GM12878 (cell line): Measurements from ENCODE around the gene RETREG2. TPM values are rescaled to one million over a fixed set of nuclear protein-coding genes. Genes with fewer than 3 reads are reported as not detected.

ENCODE experiments used
- FOS ChIP-seq: IDR thresholded peaks from 3 replicates; pipeline ENCODE4 v1.6.1; 2011; ENCODE audit warnings: borderline replicate concordance; ENCODE audit not compliant: insufficient read length; ENCODE audit errors: extremely low read depth
- IKZF1 ChIP-seq: fragments of 450-650 bp; conservative IDR thresholded peaks from 2 replicates; pipeline ENCODE4 v1.6.1; 2017; ENCODE audit warnings: antibody characterized with exemption, mild to moderate bottlenecking
- SIN3A ChIP-seq: IDR thresholded peaks from 2 replicates; pipeline ENCODE4 v1.6.1; 2012; ENCODE audit warnings: low read depth, low read length, improper control_type of control experiment
- YY1 ChIP-seq: IDR thresholded peaks from 2 replicates; pipeline ENCODE4 v1.6.1; 2011; ENCODE audit warnings: low read depth, mild to moderate bottlenecking, low read length
- polyA plus RNA-seq, 11 experiments: library from polyadenylated mRNA; depleted of rRNA in 4 of 11; unstranded in 6 of 11; stranded (reverse) in 5 of 11; fragments of >200 nt; fragmentation: Nextera tagmentation in 4 of 11; fragmentation: Illumina TruSeq in 1 of 11; extraction: Ambion mirVana in 4 of 11; extraction: Trizol in 1 of 11; gene quantifications; 1 replicate in 1 of 11; 2 replicates in 10 of 11; pipeline versions ENCODE4 v1.2.1 to v1.2.3, GENCODE V29; 2011 to 2016; ENCODE audit warnings: inconsistent platforms in 2 of 11, missing spikeins in 2 of 11, low read depth in 1 of 11
- total RNA-seq, 4 experiments: library from RNA; depleted of rRNA in 3 of 4; stranded (reverse); fragments of >200 nt in 3 of 4; fragmentation: Illumina TruSeq in 1 of 4; extraction: Trizol in 1 of 4; gene quantifications; 2 replicates each; pipeline versions ENCODE4 v1.2.1 to v1.2.3, GENCODE V29; 2013 to 2021
- TF ChIP-seq, protein P1 (sequence below): fragments of 450-650 bp; formaldehyde crosslinking; IDR thresholded peaks from 2 replicates; pipeline ENCODE4 v1.4.0; 2020; ENCODE audit warnings: mild to moderate bottlenecking, moderate library complexity
- TF ChIP-seq, protein P2 (sequence below): fragments of 450-650 bp; IDR thresholded peaks from 2 replicates; pipeline ENCODE4 v1.6.1; 2017; ENCODE audit warnings: mild to moderate bottlenecking, moderate library complexity

Gene RETREG2
- total and polyA plus RNA-seq, 10 of the 15 experiments (the other 5 are each of a cell fraction or from before 2014, with no cell fraction given), result 10.1 to 72.0 (median 28.3) TPM

DNA sequence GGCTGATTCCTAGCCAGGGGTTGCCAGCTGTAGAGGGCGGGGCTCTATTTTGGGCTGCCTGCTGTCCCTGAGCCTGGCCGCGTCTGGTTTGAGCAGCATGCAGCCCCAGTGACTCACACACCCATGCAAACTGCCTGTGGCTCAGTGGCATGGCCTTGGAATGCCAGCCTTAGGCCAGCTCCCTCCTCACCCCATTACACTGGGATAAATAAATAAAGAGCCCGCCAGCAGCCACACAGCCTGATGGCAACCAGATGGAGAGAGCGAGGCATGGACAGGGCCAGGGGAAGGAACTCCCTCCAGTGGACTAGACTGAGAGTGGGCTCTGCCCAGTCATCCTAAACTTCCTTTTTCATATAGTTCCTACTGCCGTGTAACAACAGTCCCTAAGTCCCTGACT, 35.7 kb upstream of the RETREG2 start (continued):
- TF ChIP-seq, protein P1, sequence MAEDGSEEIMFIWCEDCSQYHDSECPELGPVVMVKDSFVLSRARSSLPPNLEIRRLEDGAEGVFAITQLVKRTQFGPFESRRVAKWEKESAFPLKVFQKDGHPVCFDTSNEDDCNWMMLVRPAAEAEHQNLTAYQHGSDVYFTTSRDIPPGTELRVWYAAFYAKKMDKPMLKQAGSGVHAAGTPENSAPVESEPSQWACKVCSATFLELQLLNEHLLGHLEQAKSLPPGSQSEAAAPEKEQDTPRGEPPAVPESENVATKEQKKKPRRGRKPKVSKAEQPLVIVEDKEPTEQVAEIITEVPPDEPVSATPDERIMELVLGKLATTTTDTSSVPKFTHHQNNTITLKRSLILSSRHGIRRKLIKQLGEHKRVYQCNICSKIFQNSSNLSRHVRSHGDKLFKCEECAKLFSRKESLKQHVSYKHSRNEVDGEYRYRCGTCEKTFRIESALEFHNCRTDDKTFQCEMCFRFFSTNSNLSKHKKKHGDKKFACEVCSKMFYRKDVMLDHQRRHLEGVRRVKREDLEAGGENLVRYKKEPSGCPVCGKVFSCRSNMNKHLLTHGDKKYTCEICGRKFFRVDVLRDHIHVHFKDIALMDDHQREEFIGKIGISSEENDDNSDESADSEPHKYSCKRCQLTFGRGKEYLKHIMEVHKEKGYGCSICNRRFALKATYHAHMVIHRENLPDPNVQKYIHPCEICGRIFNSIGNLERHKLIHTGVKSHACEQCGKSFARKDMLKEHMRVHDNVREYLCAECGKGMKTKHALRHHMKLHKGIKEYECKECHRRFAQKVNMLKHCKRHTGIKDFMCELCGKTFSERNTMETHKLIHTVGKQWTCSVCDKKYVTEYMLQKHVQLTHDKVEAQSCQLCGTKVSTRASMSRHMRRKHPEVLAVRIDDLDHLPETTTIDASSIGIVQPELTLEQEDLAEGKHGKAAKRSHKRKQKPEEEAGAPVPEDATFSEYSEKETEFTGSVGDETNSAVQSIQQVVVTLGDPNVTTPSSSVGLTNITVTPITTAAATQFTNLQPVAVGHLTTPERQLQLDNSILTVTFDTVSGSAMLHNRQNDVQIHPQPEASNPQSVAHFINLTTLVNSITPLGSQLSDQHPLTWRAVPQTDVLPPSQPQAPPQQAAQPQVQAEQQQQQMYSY (CRISPR knock-in tag), result no peak
- TF ChIP-seq YY1, result no peak
- TF ChIP-seq, protein P2, sequence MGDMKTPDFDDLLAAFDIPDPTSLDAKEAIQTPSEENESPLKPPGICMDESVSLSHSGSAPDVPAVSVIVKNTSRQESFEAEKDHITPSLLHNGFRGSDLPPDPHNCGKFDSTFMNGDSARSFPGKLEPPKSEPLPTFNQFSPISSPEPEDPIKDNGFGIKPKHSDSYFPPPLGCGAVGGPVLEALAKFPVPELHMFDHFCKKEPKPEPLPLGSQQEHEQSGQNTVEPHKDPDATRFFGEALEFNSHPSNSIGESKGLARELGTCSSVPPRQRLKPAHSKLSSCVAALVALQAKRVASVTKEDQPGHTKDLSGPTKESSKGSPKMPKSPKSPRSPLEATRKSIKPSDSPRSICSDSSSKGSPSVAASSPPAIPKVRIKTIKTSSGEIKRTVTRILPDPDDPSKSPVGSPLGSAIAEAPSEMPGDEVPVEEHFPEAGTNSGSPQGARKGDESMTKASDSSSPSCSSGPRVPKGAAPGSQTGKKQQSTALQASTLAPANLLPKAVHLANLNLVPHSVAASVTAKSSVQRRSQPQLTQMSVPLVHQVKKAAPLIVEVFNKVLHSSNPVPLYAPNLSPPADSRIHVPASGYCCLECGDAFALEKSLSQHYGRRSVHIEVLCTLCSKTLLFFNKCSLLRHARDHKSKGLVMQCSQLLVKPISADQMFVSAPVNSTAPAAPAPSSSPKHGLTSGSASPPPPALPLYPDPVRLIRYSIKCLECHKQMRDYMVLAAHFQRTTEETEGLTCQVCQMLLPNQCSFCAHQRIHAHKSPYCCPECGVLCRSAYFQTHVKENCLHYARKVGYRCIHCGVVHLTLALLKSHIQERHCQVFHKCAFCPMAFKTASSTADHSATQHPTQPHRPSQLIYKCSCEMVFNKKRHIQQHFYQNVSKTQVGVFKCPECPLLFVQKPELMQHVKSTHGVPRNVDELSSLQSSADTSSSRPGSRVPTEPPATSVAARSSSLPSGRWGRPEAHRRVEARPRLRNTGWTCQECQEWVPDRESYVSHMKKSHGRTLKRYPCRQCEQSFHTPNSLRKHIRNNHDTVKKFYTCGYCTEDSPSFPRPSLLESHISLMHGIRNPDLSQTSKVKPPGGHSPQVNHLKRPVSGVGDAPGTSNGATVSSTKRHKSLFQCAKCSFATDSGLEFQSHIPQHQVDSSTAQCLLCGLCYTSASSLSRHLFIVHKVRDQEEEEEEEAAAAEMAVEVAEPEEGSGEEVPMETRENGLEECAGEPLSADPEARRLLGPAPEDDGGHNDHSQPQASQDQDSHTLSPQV, result no peak
- no peak for TF ChIP-seq IKZF1
- TF ChIP-seq FOS, result no peak
- TF ChIP-seq SIN3A, result no peak
